ENCODE results near the gene IL6ST.
"Not testable (repeated sequence)": the region's sequence is repeated elsewhere in the genome, so short reads cannot be mapped to it uniquely, and the experiment has no call there.

The IL6ST gene

DNA sequence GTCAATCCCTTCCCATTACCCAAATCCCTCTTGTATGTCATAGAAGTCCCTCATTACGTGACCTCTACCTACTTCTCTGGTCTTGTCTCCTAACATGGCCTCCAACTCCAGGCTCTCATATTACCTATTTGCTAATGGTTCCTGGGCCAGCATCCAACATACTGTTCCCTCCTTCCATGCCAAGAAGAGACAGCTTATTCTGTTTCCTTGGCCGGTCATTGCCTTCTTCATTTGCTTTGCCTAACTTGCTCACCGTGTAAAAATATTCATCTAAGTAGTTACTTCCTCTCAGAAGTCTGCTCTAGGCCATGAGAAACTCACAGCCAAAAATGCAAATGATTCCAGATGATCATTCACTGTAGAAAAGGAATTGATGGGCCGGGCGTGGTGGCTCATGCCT is 8.9 kb upstream of the IL6ST start:
- DNase-seq: no peak

- no peak for DNase-seq
Measured at GRCh38 chr5:56003179-56003578, 8.4 kb upstream of the IL6ST start.

- DNase-seq: no peak
Measured at GRCh38 chr5:56002303-56002702, 7.5 kb upstream of the IL6ST start.

GRCh38 chr5:56000221-56000620 is 5.5 kb upstream of the IL6ST start:
- not testable (repeated sequence) for DNase-seq

GRCh38 chr5:55998966-55999365 is 4.2 kb upstream of the IL6ST start:
- DNase-seq: no peak

- no peak for DNase-seq
Measured at GRCh38 chr5:55997742-55998351, 3.1 kb upstream of the IL6ST start.

- DNase-seq: peak; percentile 95
Measured at GRCh38 chr5:55994998-55995914, 493 bp upstream of the IL6ST start.

DNA sequence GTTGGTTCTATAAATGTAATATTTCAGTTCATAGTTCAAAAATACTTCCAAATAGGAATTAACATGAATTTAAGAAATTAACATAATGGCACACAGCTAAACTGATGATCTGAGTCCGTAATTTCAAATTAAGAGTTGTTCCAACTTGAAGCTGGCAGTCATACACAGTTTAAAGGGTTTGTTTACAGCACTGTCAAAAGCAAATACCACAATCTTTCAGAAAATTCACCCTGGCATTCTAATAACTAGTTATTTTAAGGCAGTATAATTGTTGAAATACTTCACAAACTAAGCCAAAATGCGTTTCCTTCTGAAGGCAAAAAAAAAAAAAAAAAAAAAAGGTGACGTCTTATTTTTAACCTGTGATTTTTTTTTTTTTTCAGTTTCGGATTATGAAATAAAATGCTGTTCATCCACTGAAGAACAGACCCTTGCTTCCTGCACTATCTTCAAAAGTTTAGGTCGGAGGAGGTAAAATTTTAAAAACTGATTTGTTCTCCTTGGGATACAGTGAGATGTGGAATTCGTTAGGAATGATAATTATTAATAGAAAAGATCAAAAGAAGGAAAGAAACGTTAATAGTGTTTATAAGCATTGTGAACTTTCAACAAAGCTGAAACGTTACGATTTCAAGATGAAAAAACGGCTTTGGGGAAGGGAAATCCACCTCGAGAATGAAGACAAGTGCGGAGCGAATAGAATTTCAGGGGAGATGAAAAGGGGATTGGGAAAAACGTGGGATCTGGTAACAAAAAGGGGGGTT is 850 bp downstream of the IL6ST start:
- DNase-seq: no peak

DNA sequence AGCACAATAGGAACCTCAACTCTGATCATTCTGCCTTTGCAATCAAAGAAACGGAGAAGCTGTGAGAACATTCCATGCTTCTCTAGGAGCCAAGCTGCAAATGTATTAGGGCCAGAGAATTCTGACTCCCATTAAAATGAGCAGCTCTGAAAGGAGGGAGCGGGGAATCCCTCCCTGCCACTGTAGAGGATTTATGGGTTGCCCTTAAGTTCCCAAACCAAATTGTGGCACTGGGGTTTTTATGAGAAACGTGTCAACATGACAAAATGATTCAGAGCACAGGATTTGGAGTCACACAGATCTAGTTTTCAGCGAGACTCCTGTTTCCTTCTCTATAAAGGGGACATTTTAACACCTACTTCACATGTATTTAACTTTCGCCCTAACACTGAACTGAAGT is 1.8 kb downstream of the IL6ST start:
- no peak for DNase-seq

- DNase-seq: no peak
Measured at GRCh38 chr5:55991768-55992486, 2.8 kb downstream of the IL6ST start.

- DNase-seq: not testable (repeated sequence)
Measured at GRCh38 chr5:55990895-55991294, 3.9 kb downstream of the IL6ST start.

DNA sequence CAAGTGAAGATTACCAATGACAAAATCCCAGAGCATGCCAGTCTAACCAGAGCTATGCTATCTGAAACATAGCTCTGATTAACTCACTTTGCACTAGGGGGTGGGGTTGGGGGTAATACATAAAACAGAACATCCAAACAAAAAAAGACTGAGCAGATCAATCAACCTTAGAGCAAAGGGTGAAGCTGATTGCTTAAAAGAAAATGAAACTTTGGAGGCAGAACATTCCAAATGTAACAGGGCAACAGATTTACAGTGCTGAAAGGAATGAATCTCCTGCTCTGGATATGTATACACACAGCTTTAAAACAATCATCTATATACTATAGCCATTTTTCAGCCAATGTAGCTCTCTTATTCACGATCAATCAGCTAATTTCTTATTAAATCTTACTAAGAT is 4.9 kb downstream of the IL6ST start:
- DNase-seq: no peak

GRCh38 chr5:55988979-55989638 is 5.7 kb downstream of the IL6ST start:
- DNase-seq: no peak

DNA sequence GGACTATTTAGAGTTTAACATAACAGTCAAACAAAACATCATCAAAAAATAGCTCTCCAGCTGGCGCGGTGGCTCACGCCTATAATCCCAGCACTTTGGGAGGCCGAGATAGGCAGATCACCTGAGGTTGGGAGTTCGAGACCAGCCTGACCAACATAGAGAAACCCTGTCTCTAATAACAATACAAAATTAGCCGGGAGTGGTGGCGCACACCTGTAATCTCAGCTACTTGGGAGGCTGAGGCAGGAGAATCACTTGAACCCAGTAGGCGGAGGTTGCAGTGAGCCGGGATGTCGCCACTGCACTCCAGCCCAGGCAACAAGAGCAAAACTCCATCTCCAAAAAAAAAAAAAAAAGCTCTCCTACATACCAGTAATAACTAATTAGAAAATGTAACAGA is 6.3 kb downstream of the IL6ST start:
- not testable (repeated sequence) for DNase-seq

GRCh38 chr5:55986931-55987330 is 7.8 kb downstream of the IL6ST start:
- DNase-seq: no peak

DNA sequence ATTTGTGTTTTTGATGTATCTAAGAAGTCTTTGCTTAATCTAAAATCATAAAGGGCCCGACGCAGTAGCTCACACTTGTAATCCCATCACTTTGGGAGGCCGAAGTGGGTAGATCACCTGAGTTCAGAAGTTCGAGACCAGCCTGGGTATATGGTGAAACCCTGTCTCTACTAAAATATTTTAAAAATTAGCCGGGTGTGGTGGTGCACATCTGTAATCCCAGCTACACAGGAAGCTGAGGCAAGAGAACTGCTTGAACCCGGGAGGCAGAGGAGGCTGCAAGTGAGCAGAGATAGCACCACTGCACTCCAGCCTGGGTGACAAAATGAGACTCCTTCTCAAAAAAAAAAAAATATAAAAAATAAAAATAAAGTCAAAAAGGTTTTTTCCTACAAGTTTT is 9.6 kb downstream of the IL6ST start:
- DNase-seq: no peak

GRCh38 chr5:55983986-55984385 is 10.8 kb downstream of the IL6ST start:
- no peak for DNase-seq

DNA sequence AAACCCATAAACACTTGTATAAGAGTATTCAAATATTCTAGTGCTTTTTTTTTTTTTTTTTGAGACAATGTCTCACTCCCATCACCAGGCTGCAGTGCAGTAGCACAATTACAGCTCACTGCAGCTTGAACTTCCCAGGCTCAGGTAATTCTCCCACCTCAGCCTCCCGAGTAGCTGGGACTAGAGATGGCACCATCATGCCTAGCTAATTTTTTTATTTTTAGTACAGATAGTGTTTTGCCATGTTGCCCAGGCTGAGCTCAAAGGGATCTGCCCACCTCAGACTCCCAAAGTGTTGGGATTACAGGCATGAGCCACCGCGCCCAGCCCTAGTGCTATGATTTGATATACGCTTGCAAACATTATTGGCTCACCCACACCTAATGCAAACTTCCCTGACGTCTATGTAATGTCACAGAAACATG is 11.8 kb downstream of the IL6ST start:
- DNase-seq: no peak

DNA sequence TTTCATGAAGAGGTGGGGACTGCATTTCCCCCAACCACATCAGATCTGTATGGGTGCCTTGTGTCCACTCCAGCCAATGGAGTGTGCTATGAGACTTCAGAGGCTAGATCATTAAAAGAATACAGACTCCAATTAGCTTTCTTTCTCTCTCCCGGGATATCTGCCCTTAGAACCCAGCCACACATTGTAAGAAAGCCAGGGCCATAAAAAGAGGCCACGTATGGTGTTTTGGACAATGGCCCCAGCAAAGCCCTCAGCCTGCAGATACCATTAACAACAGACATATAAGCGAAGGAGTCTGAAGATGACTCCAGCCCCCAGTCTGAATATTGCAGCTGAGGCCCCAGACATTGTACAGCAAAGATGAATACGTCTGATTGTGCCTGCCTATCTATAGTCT is 21.5 kb downstream of the IL6ST start:
- no peak for DNase-seq

- no peak for DNase-seq
Measured at GRCh38 chr5:55969956-55970355, 24.8 kb downstream of the IL6ST start.

DNA sequence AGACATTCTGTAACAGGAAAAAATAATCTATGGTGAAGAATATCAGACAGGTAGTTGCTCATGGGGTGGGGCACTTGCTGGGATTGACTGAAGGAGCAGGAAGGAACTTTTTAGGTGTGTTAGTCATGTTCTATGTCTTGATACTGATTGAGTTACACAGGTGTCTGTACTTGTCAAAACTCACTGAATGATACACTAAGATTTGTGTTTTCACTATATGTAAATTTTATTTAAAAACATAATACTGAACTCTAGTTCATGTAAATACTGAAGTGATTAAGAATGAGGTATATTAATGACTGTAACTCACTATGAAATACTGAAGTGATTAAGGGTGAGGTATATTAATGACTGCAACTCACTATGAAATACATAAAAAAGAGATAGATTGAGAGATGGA is 28.5 kb downstream of the IL6ST start:
- DNase-seq: no peak

DNA sequence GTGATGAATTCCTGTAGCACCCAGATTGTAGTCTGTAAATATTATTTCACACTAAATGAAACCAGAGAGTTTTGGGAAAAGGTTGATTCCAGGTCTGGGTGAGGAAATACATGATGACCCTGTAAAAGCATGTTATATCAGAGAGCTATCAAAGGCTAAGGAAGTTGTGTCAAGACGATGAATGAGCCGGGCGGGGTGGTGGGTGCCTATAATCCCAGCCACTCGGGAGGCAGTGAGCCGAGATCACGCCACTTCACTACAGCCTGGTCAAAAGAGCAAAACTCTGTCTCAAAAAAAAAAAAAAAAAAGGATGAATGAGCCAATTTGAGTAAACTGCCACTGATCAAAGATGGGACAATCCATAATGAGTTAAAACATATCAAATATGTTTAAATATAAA is 29.2 kb downstream of the IL6ST start:
- DNase-seq: no peak

Measured in NCI-H774 (cell line).